AG09309 (cell line): ENCODE measurements around the gene PDK1.

ENCODE experiments used
- DNase-seq: peaks from one replicate; pipeline ENCODE4 v3.0.0-alpha.2; 2010; ENCODE audit warnings: low read depth
- H3K4me3 ChIP-seq: 2 replicates; pipeline ENCODE4 v1.5.1; 2011; ENCODE audit warnings: mild to moderate bottlenecking, low read depth, low read length, moderate library complexity; ENCODE audit not compliant: control insufficient read depth
- TF ChIP-seq, protein P1 (sequence below): IDR thresholded peaks from 2 replicates; pipeline ENCODE4 v1.5.1; 2011; ENCODE audit warnings: mild to moderate bottlenecking, low read depth, low read length, inconsistent platforms; ENCODE audit not compliant: insufficient read depth, control insufficient read depth; ENCODE audit errors: missing control alignments

Gene PDK1

DNA sequence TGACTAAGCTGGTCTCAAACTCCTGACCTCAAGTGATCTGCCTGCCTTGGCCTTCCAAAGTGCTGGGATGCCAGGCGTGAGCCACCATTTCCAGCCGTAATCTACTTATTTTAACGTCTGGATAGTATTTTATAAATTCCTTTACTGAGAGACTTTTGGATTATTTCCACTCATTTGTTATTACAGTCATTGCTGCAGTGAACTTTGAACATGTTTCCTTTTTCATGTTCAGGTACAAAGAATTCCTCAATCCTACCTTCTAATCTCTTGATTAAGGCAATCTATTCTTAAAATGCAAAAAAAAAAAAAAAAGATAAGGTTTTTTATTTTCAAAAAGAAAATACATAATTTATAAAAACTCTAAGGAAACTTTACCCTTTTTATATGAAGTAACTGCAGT is 78.6 kb downstream of the PDK1 start:
- TF ChIP-seq, protein P1, sequence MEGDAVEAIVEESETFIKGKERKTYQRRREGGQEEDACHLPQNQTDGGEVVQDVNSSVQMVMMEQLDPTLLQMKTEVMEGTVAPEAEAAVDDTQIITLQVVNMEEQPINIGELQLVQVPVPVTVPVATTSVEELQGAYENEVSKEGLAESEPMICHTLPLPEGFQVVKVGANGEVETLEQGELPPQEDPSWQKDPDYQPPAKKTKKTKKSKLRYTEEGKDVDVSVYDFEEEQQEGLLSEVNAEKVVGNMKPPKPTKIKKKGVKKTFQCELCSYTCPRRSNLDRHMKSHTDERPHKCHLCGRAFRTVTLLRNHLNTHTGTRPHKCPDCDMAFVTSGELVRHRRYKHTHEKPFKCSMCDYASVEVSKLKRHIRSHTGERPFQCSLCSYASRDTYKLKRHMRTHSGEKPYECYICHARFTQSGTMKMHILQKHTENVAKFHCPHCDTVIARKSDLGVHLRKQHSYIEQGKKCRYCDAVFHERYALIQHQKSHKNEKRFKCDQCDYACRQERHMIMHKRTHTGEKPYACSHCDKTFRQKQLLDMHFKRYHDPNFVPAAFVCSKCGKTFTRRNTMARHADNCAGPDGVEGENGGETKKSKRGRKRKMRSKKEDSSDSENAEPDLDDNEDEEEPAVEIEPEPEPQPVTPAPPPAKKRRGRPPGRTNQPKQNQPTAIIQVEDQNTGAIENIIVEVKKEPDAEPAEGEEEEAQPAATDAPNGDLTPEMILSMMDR = no peak
- no peak for DNase-seq
- no peak overlapping the region for H3K4me3 ChIP-seq

DNA sequence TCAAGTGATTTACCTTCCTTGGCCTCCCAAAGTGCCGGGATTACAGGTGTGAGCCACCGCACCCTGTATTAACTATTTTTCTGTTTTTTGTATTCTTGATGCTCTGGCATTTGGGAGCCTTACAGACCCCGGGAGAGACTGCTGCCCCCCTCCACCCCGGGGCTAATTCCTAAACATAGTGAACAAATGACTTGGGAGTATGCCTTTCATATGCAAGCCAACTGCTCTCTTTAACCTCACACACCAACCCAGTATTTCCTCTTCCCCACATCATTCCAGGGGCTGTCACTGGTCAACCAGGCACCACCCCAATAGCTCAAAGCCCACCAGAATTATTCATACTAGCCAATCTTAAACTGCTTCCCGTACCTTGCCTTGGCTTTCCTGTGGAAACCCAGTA is 79.7 kb downstream of the PDK1 start:
- no peak for DNase-seq
- TF ChIP-seq, protein P1 = no peak
- H3K4me3 ChIP-seq = no peak overlapping the region

DNA sequence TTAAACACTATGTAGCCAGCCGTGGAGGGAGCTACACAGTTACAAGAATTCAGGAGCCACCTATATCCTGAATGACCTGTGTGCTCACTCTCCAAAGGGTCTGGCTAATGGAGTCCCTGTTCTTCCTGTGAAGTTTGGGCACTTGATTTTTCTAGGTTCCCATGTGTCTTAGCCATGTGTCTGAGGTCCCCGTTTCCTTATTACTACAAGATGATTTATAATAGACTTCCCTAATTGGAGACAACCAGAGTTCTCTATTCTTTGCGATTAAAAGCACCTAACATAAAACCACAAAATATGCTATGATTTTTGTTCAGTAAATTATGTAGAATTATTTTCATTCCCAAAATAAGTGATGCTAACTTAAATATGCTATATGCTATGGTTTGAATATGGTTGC is 83.4 kb downstream of the PDK1 start:
- no peak overlapping the region for H3K4me3 ChIP-seq
- no peak for DNase-seq
- TF ChIP-seq, protein P1 = no peak

DNA sequence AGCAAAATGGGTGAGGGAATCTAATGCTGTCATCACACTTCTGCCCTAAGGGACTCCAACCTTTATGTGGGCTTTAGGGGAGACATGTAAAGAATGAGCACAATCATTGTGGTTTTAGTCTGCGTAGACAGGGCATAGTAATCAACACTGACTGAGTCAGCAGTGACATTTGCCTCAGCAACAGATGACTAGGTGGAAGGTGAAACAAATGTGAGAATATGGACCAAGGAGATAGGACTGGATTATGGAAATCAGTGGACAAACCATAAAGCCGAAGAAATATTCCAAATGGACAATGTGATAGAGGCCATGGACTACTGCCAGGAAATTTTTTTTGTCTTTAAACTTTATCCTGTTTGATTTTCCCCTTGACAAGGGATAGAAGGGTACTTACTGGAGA is 83.9 kb downstream of the PDK1 start:
- H3K4me3 ChIP-seq = no peak overlapping the region
- TF ChIP-seq, protein P1 = no peak
- peak; percentile 73 for DNase-seq

DNA sequence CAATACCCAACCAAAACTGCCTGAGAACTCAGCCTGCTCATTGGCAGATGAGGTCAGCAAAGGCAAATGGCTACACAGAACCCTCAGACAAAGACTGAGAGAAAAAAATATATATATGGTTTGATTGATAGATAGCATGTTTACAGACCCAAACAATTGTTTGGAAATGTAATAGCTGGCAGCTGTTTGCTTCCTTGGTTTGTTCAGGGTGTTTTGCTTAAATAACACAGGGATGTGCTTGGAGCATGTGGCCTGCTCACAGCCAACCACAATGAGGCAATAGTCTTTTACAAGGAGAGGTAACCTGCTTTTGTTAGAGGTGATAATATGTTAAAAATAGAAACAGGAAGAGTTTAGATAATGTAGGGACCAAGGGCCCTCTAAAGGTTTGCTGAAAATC is 84.5 kb downstream of the PDK1 start:
- H3K4me3 ChIP-seq = no peak overlapping the region
- TF ChIP-seq, protein P1 = no peak
- no peak for DNase-seq

DNA sequence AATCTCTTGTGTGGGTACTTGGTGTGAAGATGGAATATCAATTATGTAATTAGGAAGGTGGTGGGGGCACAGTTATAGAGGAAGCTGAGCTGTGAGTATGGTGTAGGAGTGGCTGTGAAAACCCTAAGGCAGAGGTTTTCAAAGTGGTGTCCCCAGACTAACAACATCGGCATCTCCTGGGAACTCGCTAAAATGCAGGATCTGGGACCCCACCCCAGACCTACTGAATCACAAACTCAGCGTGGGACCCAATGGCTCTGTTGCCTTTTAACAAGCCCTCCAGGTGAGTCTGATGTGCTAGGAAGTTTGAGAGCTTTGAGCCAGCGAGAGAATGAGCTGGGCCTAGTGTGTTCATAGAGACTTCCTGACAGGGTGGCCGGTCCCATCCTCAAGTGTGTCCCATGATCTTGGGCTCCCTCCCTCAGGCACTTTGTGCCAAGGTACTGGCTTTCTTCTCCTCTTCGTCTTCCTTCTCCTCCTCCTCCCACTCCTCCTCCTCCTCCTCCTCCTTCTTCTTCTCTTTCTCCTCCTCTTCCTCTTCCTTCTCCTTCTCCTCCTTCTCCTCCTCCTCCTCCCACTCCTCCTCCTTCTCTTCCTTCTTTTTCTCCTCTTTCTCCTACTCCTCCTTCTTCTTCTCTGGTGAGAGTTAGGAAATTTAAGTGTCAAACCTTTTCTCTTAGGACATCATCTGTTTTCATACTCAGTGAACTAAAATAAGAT is 86.6 kb downstream of the PDK1 start:
- DNase-seq = no peak
- TF ChIP-seq, protein P1 = no peak
- H3K4me3 ChIP-seq = no peak overlapping the region
